Fibroblast of skin of right biceps (primary cell): ENCODE results near the gene HRH1.
"Not testable (repeated sequence)": the region's sequence is repeated elsewhere in the genome, so short reads cannot be mapped to it uniquely, and the experiment has no call there.

Experiments
- DNase-seq: peaks from one replicate; pipeline ENCODE4 v3.0.0-alpha.2; 2013

HRH1 gene

GRCh38 chr3:11154036-11154952 is at the start of gene HRH1:
TSS of gene HRH1 (plus strand) at chr3:11154493. CDS start at chr3:11259038, 104,545 bp downstream.
- peak; percentile 45 for DNase-seq

- DNase-seq: not testable (repeated sequence)
Measured at GRCh38 chr3:11113316-11113715, 41.0 kb upstream of the HRH1 start.

GRCh38 chr3:11115548-11115947 is 38.7 kb upstream of the HRH1 start:
- DNase-seq: no peak

GRCh38 chr3:11116336-11117059 is 37.8 kb upstream of the HRH1 start:
- DNase-seq: peak; percentile 40

GRCh38 chr3:11117591-11117990 is 36.7 kb upstream of the HRH1 start:
- DNase-seq: no peak

GRCh38 chr3:11118181-11118682 is 36.1 kb upstream of the HRH1 start:
- DNase-seq: peak; percentile 73

GRCh38 chr3:11120091-11120805 is 34.0 kb upstream of the HRH1 start:
- DNase-seq: no peak

GRCh38 chr3:11126653-11127052 is 27.6 kb upstream of the HRH1 start:
- DNase-seq: no peak

GRCh38 chr3:11128682-11129632 is 25.3 kb upstream of the HRH1 start:
- no peak for DNase-seq

GRCh38 chr3:11130385-11130784 is 23.9 kb upstream of the HRH1 start:
- no peak for DNase-seq

- DNase-seq: no peak
Measured at GRCh38 chr3:11131371-11131770, 22.9 kb upstream of the HRH1 start.

- not testable (repeated sequence) for DNase-seq
Measured at GRCh38 chr3:11131886-11132285, 22.4 kb upstream of the HRH1 start.

GRCh38 chr3:11132861-11133260 is 21.4 kb upstream of the HRH1 start:
- no peak for DNase-seq

- DNase-seq: peak; percentile 42
Measured at GRCh38 chr3:11134794-11135193, 19.5 kb upstream of the HRH1 start.

GRCh38 chr3:11136116-11136515 is 18.2 kb upstream of the HRH1 start:
- peak; percentile 41 for DNase-seq

- peak; percentile 100 for DNase-seq
Measured at GRCh38 chr3:11136830-11137626, 17.3 kb upstream of the HRH1 start.

- no peak for DNase-seq
Measured at GRCh38 chr3:11137627-11137959, 16.7 kb upstream of the HRH1 start.

GRCh38 chr3:11138371-11138770 is 15.9 kb upstream of the HRH1 start:
- DNase-seq: no peak

GRCh38 chr3:11140030-11140712 is 14.1 kb upstream of the HRH1 start:
- DNase-seq: peak; percentile 41

- no peak for DNase-seq
Measured at GRCh38 chr3:11140713-11141104, 13.6 kb upstream of the HRH1 start.

GRCh38 chr3:11143476-11143875 is 10.8 kb upstream of the HRH1 start:
- DNase-seq: peak; percentile 29
